ENCODE measurements around the gene ZNF804B. TPM values are rescaled to one million over a fixed set of nuclear protein-coding genes. Genes with fewer than 3 reads are reported as not detected.
"Not testable (repeated sequence)": the region's sequence is repeated elsewhere in the genome, so short reads cannot be mapped to it uniquely, and the experiment has no call there.

Gene ZNF804B
- total RNA-seq, 1 donor from 2014 or later = not detected

DNA sequence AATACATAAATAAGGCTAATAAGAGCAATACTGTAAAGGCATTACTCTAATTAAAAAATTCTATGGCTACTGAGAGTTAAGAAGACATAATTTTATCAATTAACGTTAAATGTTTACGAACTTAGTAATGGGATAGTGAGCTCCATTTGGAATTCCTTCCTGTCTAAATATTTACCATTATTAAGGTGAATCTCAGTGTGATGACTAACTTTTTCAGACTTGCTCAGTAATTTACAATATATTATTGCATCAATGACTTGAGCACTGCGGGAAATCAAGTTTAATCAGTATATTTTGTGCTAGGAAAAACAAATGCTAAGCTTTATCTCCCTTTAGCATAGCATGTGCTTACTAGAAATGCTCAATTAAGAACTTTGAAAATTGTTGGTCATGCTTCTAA lies 318.5 kb downstream of the ZNF804B start:
- no peak for DNase-seq (ENCODE audit: low read depth, low spot score)

DNA sequence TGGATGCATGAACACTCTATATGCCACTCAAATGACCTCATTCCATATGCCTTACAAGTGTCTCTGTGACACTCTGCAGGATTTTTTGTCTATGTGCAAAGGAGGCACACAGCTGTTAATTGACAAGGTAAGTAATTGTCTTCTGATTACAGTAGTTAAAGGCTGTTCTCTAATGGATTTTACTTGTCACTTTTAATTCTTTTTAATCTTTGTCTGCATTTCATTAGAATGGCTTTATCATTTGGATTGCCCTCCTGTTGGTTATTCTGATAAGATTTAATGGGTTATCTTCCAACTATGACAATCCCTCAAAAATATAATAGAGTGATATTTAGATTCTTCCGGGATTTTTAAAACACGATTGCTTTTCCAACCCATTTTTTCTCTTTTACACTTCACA lies 326.1 kb downstream of the ZNF804B start:
- DNase-seq (ENCODE audit: low read depth, low spot score) = no peak

DNA sequence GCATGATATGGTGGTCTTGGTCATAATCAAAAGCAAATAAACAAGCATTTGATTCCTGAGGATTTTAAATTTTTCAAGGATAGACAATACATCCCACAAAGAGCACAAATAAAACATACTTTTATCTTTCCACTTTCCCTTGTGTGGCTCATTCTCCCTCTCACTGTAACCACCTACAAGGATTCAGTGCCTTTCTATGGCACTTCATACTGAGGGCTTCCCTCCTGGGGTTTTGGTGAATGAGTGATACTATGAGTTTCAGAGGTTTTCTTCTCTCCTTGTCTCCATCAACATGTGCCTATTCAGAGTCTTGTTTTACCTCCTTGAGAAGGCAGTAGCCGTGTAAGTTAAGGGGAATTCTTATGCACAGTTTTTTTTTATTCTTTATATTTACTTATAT lies 332.1 kb downstream of the ZNF804B start:
- DNase-seq (ENCODE audit: low read depth, low spot score) = no peak

DNA sequence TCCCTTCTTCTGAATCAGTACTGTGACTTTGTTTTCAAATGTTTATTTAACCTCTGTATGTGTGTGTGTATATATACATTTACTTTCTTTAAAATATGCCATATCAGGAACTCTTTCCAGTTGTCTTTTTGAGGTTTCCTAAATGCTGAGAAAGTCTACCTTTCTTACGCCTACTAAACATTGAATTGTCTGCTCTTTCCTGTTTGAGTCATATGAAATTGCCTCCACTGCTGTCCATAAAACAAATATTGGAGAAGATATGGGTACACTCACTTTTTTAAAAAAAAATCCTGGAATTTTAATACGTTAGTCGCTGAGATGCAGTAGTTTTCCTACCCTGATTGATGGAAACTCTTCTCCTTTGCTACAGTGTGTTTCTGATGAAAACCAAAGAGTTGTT lies 334.8 kb downstream of the ZNF804B start:
- DNase-seq (ENCODE audit: low read depth, low spot score) = no peak

DNA sequence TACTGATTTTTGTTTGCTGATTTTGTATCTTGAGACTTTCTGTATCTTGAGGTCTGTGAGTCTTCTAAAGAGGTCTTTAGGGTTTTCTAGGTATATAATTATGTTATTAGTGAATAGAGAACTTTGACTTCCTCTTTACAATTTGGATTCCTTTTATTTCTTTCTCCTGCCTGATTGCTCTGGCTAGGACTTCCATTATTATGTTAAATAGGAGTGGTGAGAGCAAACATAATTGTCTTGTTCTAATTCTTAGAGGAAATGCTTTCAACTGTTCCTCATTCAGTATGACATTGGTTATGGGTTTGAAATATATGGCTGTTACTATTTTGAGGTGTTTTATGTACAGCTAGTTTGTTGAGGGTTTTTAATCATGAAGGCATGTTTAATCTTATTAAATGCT lies 344.1 kb downstream of the ZNF804B start:
- DNase-seq (ENCODE audit: low read depth, low spot score) = no peak

DNA sequence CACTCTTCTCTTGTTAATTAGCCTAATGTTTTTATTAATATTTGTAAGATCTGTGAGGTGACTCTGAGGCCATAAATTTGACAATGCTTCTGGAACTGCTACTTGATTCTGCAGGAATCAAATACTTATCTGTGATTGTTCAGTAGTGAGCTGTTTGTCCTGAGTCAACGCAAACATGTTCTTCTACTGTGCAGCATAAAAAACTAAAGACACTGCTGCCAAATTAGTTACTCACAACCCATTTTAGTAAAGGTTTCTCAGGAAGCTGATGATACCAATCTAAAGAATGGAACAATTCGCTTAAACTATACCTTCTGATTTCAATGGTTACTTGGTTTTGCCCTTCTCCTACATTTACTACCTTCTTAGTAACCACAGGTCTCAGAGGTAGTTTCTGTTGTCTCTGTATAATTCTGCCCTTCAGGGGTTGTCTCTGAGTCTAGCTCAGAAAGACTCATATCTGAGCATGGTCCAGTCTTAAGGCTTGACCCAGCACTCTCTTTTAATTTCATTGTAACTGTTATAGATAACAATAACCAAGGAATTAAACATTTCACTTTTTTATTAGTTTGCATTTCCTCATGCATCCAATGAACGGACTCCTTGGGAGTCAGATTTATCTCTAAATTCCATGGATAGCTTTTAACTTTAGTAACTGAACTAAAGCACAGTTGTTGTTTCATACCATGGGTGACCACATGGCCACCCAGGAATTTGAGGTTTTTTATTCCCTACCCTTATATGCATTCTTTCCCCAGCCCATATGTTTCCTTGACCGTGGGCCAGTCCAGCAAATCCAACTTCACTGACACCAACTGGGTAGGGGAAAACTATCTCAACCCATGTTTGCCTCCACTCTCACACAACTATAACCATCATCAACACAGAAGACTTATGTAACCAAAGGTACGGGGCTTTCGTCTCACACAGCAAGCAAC lies 345.5 kb downstream of the ZNF804B start:
- DNase-seq (ENCODE audit: low read depth, low spot score) = no peak

DNA sequence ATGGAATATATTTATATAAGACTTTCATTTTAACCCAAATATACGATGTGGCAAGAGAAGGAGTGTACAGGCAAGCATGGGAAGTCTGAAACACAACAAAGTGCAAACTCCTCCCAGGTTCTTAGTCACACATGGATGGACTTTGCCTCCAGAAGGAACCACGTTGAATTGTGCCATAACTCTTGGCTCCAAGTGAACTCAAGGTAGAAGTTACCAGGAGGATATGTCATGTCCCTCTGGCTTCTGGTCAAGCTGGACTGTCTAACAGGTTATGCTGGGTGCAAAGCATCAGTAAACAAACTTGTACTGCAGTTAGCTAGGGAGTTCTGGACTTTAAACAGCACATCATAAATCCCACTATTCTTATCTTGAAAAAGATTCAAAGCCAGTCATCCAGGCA lies 364.4 kb downstream of the ZNF804B start:
- DNase-seq (ENCODE audit: low read depth, low spot score) = no peak

DNA sequence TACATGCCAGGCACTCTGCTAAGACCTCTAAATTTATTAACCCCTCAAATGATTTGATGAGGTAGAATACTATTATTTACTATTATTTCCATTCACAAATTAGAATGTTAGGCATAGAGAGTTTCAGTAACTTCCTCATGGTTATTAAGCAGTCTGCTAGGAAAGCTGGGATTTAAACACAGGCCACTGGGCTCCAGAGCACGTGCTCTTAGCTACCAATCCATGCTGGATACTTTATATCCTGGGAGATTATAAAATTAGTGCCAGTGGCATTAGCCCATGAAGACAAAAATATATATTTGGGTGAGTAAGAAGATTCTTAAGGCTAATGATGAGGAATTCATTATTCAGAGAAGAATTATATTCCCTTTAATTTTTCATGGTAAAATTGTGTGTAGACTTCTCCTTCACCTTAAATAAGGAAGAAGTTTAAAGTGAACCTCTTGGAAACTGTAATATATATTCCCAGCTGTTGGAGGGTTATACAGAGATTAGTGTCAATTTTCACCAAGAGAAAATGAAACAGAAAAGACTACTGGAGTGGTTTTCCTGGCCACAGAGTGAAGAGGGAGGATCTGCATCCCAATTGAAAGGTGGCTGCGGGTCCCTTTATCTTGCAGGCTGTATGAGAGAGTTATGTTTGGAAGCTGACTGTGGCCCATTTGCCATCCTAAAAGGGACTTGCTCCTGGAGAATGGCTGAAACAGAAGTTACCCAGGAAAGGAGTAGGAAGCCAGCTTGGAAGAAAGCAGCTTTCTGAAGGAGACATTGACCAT lies 370.3 kb downstream of the ZNF804B start:
- DNase-seq (ENCODE audit: low read depth, low spot score) = no peak

DNA sequence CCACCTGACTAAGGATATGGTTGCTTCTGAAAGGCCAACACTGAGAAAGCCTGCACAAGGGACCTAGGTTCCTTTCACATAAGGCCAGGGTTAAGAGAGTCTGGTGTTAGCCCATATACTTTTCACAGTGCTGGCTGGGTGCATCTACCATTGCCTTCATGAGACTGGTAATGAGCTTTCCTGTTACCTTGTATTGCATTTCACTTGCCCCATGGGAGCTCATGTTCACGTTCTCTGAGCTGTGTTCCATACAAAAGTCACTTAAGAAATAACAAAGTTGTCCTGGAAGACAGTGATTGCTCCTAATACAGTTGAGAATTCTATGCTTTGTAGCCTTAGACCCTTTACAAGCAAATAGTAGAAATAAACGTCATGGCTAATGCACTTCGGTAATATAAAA lies 373.9 kb downstream of the ZNF804B start:
- no peak for DNase-seq (ENCODE audit: low read depth, low spot score)

DNA sequence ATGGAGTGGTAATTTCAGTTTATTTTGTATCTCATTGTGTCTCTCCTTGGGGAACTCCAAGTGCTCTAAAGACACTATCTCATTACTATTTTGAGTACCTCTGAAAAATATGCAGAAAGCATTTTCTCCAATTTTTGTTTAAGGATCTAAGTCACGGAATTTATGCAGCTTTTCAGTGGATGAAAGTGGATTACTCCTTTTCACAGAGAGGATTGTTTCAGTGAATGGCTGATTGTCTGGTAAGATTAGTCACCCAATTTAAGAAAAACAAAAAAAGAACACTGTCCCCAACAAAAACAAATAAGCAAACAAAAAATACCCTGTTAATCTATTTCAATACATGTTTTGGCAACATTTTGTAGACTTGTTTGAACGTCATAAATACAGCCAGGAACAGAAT lies 374.3 kb downstream of the ZNF804B start:
- no peak for DNase-seq (ENCODE audit: low read depth, low spot score)

DNA sequence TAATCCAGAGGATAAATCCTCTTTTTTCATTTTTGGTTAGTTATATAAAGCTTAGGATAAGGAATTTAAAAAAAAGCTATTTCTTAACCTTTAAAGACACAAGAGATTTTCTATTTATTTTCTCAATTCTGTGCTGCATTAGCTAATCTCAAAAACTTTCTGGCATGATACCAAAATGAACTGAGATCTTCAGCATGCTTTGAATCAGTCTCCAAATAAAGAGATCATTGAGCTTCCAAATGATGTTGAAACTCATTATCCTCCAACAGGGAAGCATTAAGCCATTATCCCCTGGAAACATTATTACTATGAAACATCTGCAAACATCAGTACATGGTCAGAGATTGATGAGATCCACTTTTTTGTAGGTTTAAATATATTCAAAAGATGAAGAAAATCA lies 386.3 kb downstream of the ZNF804B start:
- no peak for DNase-seq (ENCODE audit: low read depth, low spot score)

DNA sequence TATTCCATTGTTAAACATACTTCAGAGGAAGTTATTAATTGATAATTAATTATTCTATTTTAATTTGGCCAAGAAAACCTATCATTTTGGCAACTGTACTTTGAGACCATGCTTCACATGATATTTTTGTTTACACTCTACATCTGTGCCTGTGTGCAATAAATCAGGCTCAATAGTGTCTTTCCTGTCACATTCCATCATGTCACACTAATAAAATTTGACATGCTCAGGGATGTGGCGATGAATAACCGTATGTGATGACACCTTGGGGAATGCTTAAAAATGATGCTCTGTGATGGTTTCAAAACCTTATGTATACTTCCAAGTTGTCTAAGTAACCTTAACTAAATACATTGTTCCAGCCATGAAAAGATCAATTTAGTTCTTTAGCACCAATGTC lies 400.6 kb downstream of the ZNF804B start:
- DNase-seq (ENCODE audit: low read depth, low spot score) = no peak

DNA sequence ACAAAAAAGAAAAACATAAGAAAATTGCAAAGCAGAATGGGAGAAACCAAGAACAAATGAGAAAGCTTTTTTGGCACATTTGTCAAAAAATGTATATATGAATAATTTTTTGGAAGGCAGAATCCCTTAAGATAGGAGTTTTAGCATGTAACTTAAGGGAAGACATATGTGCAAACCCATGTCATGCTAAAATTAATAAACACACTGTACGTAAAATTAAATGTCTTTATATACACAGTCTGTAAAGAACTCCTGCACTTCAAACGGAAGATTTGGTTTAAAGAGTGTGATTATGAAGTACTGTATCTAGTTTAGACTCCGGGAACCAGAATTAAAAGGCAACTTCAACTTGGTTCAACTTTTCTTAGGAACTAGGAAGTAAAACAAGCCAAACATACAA lies 405.9 kb downstream of the ZNF804B start:
- DNase-seq (ENCODE audit: low read depth, low spot score) = no peak

DNA sequence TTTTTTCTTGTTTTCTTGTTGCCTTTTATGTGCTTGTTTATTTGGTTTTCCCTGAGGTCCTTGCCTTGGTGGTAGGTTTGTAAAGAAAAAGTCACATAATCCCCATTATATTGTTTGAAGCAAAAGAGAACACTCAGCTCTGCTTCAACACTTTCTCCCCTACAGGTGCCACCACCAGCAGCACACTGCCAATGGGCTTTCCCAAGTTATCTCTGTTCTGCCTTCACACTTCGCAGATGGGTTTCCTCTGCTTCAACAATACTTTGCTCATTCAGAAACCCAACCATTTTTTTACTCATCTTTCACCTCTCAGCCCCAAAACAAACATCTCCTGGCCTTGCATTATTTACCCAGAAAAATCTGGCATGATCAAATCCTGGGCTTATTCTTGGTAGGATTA lies 411.1 kb downstream of the ZNF804B start:
- DNase-seq (ENCODE audit: low read depth, low spot score) = no peak

DNA sequence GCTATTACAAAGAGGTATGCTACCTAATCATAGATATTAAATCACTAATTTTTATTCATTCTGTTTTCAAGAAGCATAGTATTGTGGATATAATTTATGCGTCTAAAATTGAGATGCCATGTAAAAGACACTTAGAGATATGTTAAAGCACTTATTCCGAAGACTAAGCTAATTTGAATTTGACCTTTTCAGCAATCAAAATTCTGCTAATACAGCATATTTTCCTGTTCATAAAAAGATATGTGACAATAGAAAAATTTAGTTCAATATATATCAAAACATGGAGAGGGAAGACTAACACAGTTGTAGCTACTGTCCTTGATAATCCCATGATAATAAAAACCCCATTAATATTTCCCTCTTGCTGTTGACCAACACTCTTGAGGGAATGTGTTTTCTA lies 422.6 kb downstream of the ZNF804B start:
- no peak for DNase-seq (ENCODE audit: low read depth, low spot score)

DNA sequence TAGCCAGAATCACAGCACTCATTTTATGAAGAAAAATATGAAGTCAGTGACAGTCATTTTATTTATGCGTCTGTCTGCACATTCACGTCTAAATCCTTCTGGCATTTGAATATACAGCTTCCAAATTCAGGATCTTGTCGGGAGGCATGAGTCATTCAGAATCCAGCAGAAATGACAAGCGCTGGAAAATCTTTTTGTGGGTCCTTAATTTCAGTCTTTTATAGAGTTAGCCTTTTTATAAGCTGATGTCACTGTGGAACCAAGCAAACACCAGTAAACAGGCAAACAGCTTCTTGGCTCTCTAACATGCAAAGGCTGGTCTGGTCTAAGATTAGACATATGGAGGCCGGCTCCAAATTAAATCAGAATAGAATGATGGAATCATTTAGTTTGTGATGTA lies 424.2 kb downstream of the ZNF804B start:
- DNase-seq (ENCODE audit: low read depth, low spot score) = no peak

DNA sequence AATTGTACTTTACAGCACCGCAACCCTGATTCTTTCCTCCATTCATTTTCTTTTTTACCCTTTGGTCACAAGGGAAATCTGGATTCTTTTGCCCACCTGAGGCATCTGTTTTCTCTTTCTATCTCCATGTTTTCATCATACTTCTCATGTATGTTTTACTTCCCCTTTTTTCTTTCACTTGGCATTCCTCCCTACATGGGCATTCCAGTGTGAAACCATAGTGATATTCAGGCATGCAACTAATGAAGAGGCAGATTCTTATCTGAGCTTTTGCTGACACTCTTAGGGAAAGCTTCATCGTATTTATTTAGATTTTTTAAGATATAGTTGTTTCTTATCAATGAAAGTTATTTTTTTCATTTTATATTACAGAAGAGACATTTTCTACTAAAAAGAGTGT lies 441.3 kb downstream of the ZNF804B start:
- no peak for DNase-seq (ENCODE audit: low read depth, low spot score)

DNA sequence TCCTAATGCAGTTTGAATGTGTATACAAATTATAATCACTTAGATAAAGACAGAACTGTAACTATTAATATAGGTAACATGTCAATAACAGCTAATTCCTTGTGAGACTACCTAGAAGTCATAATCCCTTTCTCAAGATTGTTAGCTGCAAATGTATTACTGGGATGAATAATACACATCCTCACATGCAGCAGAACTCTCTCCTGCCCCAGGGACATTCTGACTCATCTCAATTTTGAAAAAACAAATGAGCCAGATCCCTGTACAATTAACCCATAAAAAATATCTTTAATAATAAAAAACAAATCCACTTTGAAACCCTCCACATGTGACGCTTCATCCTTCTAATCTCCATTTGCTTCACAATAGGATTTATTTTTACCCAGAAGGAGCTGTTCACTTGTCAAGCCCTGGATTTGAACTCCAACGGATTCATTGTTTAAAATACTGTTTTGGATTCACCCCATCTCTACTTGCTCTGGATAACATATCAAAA lies 464.4 kb downstream of the ZNF804B start:
- DNase-seq (ENCODE audit: low read depth, low spot score) = no peak

DNA sequence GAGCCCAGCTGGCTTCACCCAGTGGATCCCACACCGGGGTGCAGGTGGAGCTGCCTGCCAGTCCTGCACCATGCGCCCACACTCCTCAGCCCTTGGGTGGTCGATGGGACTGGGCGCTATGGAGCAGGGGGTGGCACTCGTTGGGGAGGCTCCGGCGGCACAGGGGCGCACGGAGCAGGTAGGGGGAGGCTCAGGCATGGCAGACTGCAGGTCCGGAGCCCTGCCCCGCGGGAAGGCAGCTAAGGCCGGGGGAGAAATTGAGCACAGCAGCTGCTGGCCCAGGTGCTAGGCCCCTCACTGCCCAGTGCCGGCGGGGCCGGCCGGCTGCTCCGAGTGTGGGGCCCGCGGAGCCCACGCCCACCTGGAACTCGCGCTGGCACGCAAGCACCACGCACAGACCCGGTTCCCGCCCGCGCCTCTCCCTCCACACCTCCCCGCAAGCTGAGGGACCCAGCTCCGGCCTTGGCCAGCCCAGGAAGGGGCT lies 469.2 kb downstream of the ZNF804B start:
- not testable (repeated sequence) for DNase-seq (ENCODE audit: low read depth, low spot score)

DNA sequence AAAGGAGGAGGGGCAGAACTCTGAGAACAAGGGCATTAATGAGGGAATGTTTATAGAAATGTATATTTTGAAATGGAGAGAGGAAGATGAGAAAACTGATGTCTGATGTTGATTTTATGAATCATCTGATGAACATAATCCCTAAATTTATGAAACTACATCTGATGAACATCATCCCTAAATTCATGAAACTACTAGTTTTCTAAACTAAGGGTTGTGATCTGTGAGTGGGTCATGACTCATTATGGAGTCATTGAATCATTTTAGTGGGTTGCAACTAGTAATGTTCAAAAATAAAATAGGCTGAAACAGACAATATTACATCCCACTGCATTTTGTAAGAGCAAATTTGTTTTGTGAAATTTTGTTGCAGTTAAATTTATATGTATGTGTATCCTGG lies 478.7 kb downstream of the ZNF804B start:
- no peak for DNase-seq (ENCODE audit: low read depth, low spot score)

DNA sequence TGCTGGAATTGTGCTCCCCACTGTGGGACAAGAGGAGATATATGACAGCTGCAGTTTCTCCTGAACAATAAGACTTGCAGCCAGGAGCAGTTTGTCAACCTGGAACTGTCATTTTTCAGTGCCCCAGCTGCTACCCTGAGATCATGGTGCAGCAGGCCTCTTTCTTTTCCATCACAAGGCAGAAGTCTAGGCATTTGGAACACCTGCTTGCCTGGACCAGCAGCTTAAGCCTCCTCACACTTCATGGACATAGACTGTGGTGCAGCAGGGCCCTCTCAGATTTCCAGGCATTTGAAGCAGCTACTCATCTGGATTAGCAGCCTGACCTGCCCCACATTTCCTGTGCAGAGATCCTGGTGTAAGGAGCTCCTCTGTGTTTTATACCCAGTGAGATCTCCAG lies 486.7 kb downstream of the ZNF804B start:
- DNase-seq (ENCODE audit: low read depth, low spot score) = no peak

DNA sequence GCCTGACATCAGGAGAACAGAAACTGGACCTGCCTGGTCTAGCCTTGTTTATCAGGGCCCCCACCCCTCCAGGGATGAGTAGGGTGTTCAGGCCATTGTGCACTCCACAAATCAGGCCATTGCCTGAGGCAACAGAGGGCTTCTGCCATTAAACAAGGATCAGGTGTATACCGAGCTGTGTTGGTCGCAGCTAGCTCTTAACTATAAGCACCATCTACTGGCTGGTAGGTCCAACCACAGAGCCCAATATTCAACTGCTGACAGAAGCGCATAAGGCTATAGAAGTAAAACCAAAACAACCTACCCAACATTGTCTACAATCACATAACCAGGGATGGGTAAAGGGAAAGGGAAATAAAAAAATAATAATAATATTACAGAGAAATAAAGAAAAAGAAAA lies 487.7 kb downstream of the ZNF804B start:
- no peak for DNase-seq (ENCODE audit: low read depth, low spot score)
